ENCODE measurements around the gene FBXO47. TPM values are rescaled to one million over a fixed set of nuclear protein-coding genes. Genes with fewer than 3 reads are reported as not detected.

The FBXO47 gene
- total and polyA plus RNA-seq, 10 of the 15 experiments (the other 5 are each of a cell fraction or from before 2014, with no cell fraction given): 0.04 to 0.06 (median 0.06) TPM; not detected in 7

DNA sequence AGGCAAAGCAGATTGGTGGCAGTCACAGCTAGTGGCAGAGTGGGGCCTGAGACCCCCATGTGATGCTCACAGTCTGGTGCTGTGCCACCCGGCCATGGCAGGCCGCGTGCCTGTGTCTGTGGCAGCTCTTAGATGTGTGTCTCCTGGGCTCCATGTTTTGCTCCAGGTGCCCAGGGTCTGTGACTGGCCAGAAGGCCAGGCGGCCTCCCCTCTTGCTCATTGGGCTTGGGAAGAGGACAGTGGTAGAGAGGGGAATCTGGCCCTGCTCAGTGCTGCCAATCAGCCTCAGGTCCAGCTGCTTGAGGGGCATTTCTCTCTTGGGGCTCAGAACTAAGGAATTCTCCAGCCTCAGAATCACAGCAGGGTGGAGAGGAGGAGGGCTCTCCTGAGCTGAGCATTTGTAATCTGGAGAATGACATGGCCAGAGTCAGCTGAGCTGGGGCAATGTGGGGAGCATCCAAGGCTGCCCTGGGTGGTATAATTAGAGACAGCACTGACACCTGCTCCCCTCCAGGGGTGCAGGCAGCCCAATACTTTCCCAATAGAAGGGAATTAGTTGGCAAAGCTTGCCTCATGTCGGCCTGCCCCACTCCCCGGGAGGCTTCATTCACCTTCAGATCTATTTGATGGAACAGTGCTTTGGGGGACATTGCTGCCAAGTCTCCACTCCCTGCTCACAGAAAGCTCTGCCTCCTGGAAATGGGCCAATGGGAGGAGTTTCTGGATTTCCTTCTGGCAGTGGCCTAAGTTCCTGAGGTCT lies 44.5 kb downstream of the FBXO47 start:
- H3K4me1 ChIP-seq (ENCODE audit: control insufficient read depth, insufficient read depth, low read length): peaks cover 3% of the 10 kb centered on the region
- peak; percentile 40; the same call in 2 of the 3 replicates for ATAC-seq
- ChIA-PET SMC1A (ENCODE audit: uncharacterized antibody, unreplicated experiment) (interaction anchor here (0.7 to 1.5 kb wide), 2 partner anchors 60 to 69 kb away, joined by 3 read pairs; partner anchors contain the start of gene RPL23), CTCF (interaction anchor here (0.7 to 3.9 kb wide), 7 partner anchors 21 to 230 kb away, joined by 3 to 14 read pairs (median 4); no protein-coding TSS in a partner anchor), RAD21 (ENCODE audit: unreplicated experiment) (no interaction called here), POLR2A (no interaction called here)
- H3K79me2 ChIP-seq (ENCODE audit: control insufficient read depth, insufficient read depth, low read length): no peaks in the 10 kb centered on the region
- no peaks in the 10 kb centered on the region; the same call in 1 of the 2 replicates for H4K20me1 ChIP-seq (ENCODE audit: control insufficient read depth, insufficient read depth)
- BruUV-seq (replicated peaks): no TSS peak
- H3K27me3 ChIP-seq (replicated peaks in 1 of 2; ENCODE audit: control insufficient read depth in 2 of 2, insufficient read depth in 2 of 2, low read length in 1 of 2): no peaks in the 10 kb centered on the region
- in situ Hi-C loops (cut with MboI) (no loop called here), intact Hi-C loops (cut with micrococcal nuclease; ENCODE audit: unreplicated experiment) (no loop called here)
- H3K4me3 ChIP-seq: no peak overlapping the region
- no peak for FAIRE-seq
- no peak overlapping the region for H3K27ac ChIP-seq (ENCODE audit: control insufficient read depth, insufficient read depth)
- H3K9me3 ChIP-seq (replicated peaks; ENCODE audit: control insufficient read depth, insufficient read depth, low read length): no peaks in the 10 kb centered on the region
- 79% methylated on average over 6 of the region's 6 CpGs for WGBS (ENCODE audit: insufficient coverage, insufficient replicate concordance, low lambda C conversion rate, missing lambda C conversion rate)
- H2AFZ ChIP-seq (ENCODE audit: control insufficient read depth, low read depth, low read length): no peak overlapping the region
- H3K4me2 ChIP-seq (ENCODE audit: control insufficient read depth, insufficient read depth): no peak overlapping the region
- H3K9ac ChIP-seq (ENCODE audit: control insufficient read depth, insufficient read depth, low read length): no peak overlapping the region
- no peak for DNase-seq (ENCODE audit: low read depth, low spot score)
- H3K36me3 ChIP-seq (ENCODE audit: control insufficient read depth in 2 of 2, insufficient read depth in 2 of 2, low read length in 1 of 2): peaks cover 2 to 11% of the 10 kb centered on the region in 2 experiments; a peak in 3 of 4 replicates
- TF ChIP-seq POLR2A (IDR thresholded peaks at IDR 0.05; ENCODE audit: low read depth, low read length): peak; percentile 51
- TF ChIP-seq SREBF1 (IDR thresholded peaks at IDR 0.05; ENCODE audit: low read length): no peak
- TF ChIP-seq ZNF274 (IDR thresholded peaks at IDR 0.05; ENCODE audit: insufficient read depth, insufficient read length): no peak
- TF ChIP-seq IRF4 (IDR thresholded peaks at IDR 0.05; ENCODE audit: low read depth, low read length): no peak
- TF ChIP-seq SPI1 (IDR thresholded peaks at IDR 0.05; ENCODE audit: borderline replicate concordance, insufficient read depth, low read depth, low read length): no peak
- TF ChIP-seq, protein P1, sequence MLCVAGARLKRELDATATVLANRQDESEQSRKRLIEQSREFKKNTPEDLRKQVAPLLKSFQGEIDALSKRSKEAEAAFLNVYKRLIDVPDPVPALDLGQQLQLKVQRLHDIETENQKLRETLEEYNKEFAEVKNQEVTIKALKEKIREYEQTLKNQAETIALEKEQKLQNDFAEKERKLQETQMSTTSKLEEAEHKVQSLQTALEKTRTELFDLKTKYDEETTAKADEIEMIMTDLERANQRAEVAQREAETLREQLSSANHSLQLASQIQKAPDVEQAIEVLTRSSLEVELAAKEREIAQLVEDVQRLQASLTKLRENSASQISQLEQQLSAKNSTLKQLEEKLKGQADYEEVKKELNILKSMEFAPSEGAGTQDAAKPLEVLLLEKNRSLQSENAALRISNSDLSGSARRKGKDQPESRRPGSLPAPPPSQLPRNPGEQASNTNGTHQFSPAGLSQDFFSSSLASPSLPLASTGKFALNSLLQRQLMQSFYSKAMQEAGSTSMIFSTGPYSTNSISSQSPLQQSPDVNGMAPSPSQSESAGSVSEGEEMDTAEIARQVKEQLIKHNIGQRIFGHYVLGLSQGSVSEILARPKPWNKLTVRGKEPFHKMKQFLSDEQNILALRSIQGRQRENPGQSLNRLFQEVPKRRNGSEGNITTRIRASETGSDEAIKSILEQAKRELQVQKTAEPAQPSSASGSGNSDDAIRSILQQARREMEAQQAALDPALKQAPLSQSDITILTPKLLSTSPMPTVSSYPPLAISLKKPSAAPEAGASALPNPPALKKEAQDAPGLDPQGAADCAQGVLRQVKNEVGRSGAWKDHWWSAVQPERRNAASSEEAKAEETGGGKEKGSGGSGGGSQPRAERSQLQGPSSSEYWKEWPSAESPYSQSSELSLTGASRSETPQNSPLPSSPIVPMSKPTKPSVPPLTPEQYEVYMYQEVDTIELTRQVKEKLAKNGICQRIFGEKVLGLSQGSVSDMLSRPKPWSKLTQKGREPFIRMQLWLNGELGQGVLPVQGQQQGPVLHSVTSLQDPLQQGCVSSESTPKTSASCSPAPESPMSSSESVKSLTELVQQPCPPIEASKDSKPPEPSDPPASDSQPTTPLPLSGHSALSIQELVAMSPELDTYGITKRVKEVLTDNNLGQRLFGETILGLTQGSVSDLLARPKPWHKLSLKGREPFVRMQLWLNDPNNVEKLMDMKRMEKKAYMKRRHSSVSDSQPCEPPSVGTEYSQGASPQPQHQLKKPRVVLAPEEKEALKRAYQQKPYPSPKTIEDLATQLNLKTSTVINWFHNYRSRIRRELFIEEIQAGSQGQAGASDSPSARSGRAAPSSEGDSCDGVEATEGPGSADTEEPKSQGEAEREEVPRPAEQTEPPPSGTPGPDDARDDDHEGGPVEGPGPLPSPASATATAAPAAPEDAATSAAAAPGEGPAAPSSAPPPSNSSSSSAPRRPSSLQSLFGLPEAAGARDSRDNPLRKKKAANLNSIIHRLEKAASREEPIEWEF (IDR thresholded peaks at IDR 0.05; ENCODE audit: insufficient replicate concordance, low read depth, low read length): no peak
- TF ChIP-seq STAT3 (IDR thresholded peaks at IDR 0.05; ENCODE audit: low read depth, low read length): no peak
